ENCODE results near the gene FREY1.

FREY1 gene

GRCh38 chr11:45890886-45891550, 16.1 kb downstream of the FREY1 start:
- no peak for DNase-seq

GRCh38 chr11:45889966-45890365, 17.1 kb downstream of the FREY1 start:
- no peak for DNase-seq

GRCh38 chr11:45889555-45889954, 17.5 kb downstream of the FREY1 start:
- DNase-seq = no peak

- no peak for DNase-seq
Observed at GRCh38 chr11:45887587-45887986, 19.5 kb downstream of the FREY1 start.

- no peak for DNase-seq
Observed at GRCh38 chr11:45886816-45887520, 20.1 kb downstream of the FREY1 start.

- peak; percentile 18 for DNase-seq
Observed at GRCh38 chr11:45885921-45886721, 20.9 kb downstream of the FREY1 start.

- DNase-seq = peak; percentile 73
Observed at GRCh38 chr11:45885274-45885920, 21.7 kb downstream of the FREY1 start, which contains the start of gene MAPK8IP1. TSS of gene MAPK8IP1 (plus strand) at chr11:45885651. CDS start at chr11:45885821, 170 bp downstream.

- no peak for DNase-seq
Observed at GRCh38 chr11:45884596-45885185, 22.4 kb downstream of the FREY1 start.

GRCh38 chr11:45881708-45882368, 25.2 kb downstream of the FREY1 start:
- DNase-seq = no peak

- DNase-seq = no peak
Observed at GRCh38 chr11:45880772-45881570, 26.1 kb downstream of the FREY1 start.

GRCh38 chr11:45879803-45880686, 27.0 kb downstream of the FREY1 start:
- DNase-seq = no peak

GRCh38 chr11:45877845-45878244, 29.2 kb downstream of the FREY1 start:
- DNase-seq = no peak

- no peak for DNase-seq
Observed at GRCh38 chr11:45877221-45877620, 29.9 kb downstream of the FREY1 start.

GRCh38 chr11:45876401-45876800, 30.7 kb downstream of the FREY1 start:
- DNase-seq = no peak

GRCh38 chr11:45872651-45873356, 34.3 kb downstream of the FREY1 start:
- peak; percentile 45 for DNase-seq

GRCh38 chr11:45871638-45872037, 35.4 kb downstream of the FREY1 start:
- no peak for DNase-seq

GRCh38 chr11:45870706-45871105, 36.4 kb downstream of the FREY1 start:
- no peak for DNase-seq

- no peak for DNase-seq
Observed at GRCh38 chr11:45869551-45869950, 37.5 kb downstream of the FREY1 start.

GRCh38 chr11:45864041-45864440, 43.0 kb downstream of the FREY1 start:
- DNase-seq = no peak
